ENCODE data around the gene TMEM238L.

Gene TMEM238L

DNA sequence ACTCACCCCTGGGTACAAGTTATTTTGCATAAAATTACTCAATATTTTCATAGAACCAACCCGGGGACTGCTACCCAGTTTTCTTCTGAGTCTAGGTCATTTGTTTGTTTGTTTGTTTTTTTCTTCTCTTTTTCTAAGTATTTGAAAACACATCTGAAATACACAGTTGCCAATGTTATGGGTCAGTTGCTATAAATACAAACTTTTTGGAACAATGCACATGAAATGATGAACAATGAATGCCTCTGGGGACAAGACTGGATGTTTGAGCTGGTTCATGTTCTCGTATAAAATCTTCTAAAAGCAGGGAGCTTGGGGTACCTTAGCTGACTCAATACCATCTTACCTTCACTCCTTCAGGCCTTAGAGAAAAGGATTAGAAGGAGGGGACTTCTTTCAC, 30.5 kb downstream of the TMEM238L start:
- Histone ChIP-seq H3K4me3 (replicated peaks; ENCODE audit: low read depth, low read length) (no peak overlapping the region), H3K27me3 (replicated peaks; ENCODE audit: control insufficient read depth, insufficient read depth, low read length) (no peaks in the 10 kb centered on the region), H3K36me3 (ENCODE audit: control insufficient read depth, insufficient read depth, low read length) (no peaks in the 10 kb centered on the region)
- no peak for DNase-seq (ENCODE audit: extremely low read depth, insufficient read length)
- TF ChIP-seq, protein P1, sequence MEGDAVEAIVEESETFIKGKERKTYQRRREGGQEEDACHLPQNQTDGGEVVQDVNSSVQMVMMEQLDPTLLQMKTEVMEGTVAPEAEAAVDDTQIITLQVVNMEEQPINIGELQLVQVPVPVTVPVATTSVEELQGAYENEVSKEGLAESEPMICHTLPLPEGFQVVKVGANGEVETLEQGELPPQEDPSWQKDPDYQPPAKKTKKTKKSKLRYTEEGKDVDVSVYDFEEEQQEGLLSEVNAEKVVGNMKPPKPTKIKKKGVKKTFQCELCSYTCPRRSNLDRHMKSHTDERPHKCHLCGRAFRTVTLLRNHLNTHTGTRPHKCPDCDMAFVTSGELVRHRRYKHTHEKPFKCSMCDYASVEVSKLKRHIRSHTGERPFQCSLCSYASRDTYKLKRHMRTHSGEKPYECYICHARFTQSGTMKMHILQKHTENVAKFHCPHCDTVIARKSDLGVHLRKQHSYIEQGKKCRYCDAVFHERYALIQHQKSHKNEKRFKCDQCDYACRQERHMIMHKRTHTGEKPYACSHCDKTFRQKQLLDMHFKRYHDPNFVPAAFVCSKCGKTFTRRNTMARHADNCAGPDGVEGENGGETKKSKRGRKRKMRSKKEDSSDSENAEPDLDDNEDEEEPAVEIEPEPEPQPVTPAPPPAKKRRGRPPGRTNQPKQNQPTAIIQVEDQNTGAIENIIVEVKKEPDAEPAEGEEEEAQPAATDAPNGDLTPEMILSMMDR (IDR thresholded peaks at IDR 0.05; ENCODE audit: insufficient read depth, low read length, poor library complexity, severe bottlenecking), result no peak

DNA sequence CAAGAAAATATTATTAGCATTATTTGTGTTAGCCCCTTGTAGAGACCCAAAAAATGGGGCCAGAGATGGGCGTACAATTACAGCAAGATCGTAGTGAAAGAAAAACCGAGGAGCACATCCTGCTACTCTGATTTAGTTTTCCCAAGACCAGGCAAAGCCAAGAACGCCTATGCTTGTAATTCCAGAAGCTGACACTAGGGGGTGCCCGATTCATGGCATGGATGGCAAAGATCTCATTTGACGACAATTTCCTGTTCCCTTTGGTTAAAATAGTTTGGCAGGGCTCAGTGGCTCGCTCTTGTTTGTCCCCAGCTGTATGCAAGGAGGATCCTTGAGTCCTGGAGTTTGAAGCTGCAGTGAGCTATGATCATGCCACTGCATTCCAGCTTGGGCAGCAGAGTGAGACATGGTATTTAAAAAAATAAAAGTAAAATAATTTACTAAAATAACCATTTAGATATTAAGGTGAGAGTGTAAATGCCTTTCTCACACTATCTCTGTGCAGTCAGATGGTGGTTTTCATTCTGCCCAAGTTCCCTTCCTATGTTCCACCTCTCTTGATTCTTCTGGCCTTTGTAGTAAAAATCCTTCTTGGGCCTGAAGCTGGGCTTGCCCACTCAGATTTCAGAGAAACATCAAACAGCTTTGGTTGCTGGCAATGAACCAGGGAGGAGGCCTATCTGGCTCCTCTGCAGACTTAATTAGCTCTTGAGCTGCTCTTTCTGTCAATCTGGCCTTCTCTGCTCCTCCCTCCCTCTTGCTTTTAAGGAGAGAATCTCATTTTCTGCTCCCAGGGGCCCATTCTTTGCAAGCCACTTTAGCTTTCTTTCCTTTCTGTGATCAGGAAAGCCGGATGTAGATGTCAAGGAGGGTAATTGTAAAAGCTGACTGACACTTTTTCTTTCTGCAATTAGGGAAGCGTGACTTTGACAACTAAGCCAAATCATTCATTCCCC, 31.2 kb downstream of the TMEM238L start:
- DNase-seq (ENCODE audit: extremely low read depth, insufficient read length), result no peak
- no peaks in the 10 kb centered on the region for H3K36me3 ChIP-seq (ENCODE audit: control insufficient read depth, insufficient read depth, low read length)
- no peaks in the 10 kb centered on the region for H3K27me3 ChIP-seq (replicated peaks; ENCODE audit: control insufficient read depth, insufficient read depth, low read length)
- TF ChIP-seq, protein P1 (IDR thresholded peaks at IDR 0.05; ENCODE audit: insufficient read depth, low read length, poor library complexity, severe bottlenecking), result peak; percentile 85
- no peak overlapping the region for H3K4me3 ChIP-seq (replicated peaks; ENCODE audit: low read depth, low read length)

DNA sequence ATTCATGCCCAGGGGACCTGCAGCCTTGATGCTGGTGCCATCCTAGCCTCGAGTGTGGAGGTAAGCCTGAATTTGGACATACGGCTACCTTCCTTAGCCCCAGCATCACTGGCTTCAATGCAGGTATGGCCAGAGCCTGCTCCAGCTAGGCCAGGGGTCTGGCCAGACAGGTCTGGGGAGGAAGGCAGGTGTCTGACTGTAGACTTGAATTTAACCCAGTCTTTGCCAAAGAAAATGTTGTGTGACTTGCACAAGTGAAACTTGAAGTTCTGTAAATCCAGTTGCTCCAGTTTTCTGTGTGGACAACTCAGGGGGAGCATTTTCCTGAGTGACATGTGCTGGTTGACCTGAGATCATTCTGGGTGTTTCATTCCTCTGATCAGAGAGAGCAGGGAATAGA, 32.8 kb downstream of the TMEM238L start:
- no peak for DNase-seq (ENCODE audit: extremely low read depth, insufficient read length)
- Histone ChIP-seq H3K36me3 (ENCODE audit: control insufficient read depth, insufficient read depth, low read length) (no peaks in the 10 kb centered on the region), H3K4me3 (replicated peaks; ENCODE audit: low read depth, low read length) (no peak overlapping the region), H3K27me3 (replicated peaks; ENCODE audit: control insufficient read depth, insufficient read depth, low read length) (no peaks in the 10 kb centered on the region)
- TF ChIP-seq, protein P1 (IDR thresholded peaks at IDR 0.05; ENCODE audit: insufficient read depth, low read length, poor library complexity, severe bottlenecking), result no peak

DNA sequence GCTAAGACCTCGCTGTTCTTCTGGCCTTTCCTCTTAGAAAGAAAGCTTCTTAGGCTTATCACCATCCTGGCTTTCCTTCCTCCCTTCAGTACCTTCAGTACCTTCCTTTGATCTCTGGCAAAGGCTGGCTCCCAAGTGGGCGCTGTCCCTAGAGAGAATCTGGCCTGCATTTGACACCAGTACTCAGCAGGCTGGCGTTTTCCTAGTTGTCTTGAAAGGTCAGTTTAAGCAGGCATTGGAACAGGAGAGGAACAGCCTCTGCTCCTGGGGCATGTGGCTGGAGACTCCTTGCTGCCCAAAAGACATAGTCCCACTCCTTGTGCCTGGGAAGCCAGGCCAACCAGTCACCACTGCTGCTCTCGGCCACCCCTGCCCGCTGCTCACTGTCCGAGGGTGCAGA, 34.1 kb downstream of the TMEM238L start:
- H3K36me3 ChIP-seq (ENCODE audit: control insufficient read depth, insufficient read depth, low read length), result no peaks in the 10 kb centered on the region
- TF ChIP-seq, protein P1 (IDR thresholded peaks at IDR 0.05; ENCODE audit: insufficient read depth, low read length, poor library complexity, severe bottlenecking), result no peak
- no peak for DNase-seq (ENCODE audit: extremely low read depth, insufficient read length)
- H3K4me3 ChIP-seq (replicated peaks; ENCODE audit: low read depth, low read length), result no peak overlapping the region
- no peaks in the 10 kb centered on the region for H3K27me3 ChIP-seq (replicated peaks; ENCODE audit: control insufficient read depth, insufficient read depth, low read length)

DNA sequence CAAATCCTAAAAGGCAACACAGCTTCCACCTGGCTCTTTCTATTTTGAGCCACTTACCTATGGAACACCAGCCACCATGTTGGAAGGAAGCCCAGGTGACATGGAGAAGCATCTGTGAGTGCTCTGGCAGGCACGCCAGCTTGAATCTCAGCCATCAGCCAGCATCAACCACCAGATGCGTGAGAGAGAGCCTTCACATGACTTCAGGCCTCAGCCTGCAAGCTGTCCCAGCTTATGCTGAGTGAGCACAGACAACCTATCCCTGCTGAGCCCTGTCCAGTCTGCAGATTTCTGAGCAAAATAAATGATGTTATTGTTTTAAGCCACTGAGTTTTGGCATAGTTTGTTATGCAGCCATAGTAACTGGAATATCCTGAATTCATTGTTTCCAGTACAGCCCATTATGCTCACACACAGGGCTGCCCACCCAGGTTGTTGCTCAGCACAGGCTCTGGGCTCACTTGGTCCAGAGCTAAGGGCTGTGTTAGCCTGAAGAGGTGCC, 35.1 kb downstream of the TMEM238L start:
- DNase-seq (ENCODE audit: extremely low read depth, insufficient read length), result no peak
- TF ChIP-seq, protein P1 (IDR thresholded peaks at IDR 0.05; ENCODE audit: insufficient read depth, low read length, poor library complexity, severe bottlenecking), result no peak
- H3K27me3 ChIP-seq (replicated peaks; ENCODE audit: control insufficient read depth, insufficient read depth, low read length), result no peaks in the 10 kb centered on the region

More for the DNA sequence above, 35.1 kb downstream of the TMEM238L start:
- Histone ChIP-seq H3K4me3 (replicated peaks; ENCODE audit: low read depth, low read length) (no peak overlapping the region), H3K36me3 (ENCODE audit: control insufficient read depth, insufficient read depth, low read length) (no peaks in the 10 kb centered on the region)
